ENCODE measurements around the gene MBOAT1.

DNA sequence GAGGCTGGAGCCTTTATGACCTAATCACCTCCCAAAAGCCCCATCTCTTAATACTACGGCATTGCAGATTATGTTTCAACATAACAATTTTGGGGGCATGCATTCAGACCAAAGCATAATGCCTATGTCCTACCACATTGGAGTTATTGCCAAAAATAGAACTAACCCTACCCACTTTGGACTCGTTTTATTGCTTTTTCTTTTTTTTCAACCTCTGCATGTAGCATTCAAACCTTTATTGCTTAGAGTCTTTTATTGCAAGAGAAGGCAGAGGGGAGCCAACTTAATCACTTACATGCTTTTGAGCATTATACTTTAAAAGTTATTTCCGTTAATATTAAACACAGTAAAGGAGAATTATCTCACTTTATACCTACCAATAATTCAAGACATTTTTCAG, 8.1 kb upstream of the MBOAT1 start:
- TF ChIP-seq, protein P1, sequence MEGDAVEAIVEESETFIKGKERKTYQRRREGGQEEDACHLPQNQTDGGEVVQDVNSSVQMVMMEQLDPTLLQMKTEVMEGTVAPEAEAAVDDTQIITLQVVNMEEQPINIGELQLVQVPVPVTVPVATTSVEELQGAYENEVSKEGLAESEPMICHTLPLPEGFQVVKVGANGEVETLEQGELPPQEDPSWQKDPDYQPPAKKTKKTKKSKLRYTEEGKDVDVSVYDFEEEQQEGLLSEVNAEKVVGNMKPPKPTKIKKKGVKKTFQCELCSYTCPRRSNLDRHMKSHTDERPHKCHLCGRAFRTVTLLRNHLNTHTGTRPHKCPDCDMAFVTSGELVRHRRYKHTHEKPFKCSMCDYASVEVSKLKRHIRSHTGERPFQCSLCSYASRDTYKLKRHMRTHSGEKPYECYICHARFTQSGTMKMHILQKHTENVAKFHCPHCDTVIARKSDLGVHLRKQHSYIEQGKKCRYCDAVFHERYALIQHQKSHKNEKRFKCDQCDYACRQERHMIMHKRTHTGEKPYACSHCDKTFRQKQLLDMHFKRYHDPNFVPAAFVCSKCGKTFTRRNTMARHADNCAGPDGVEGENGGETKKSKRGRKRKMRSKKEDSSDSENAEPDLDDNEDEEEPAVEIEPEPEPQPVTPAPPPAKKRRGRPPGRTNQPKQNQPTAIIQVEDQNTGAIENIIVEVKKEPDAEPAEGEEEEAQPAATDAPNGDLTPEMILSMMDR (IDR thresholded peaks at IDR 0.05), result no peak
- TF ChIP-seq POLR2A (IDR thresholded peaks at IDR 0.05), result no peak

All from uterus (tissue), 2 donors.